ENCODE measurements around the gene ERCC2. TPM values are rescaled to one million over a fixed set of nuclear protein-coding genes. Genes with fewer than 3 reads are reported as not detected.

The ERCC2 gene
- total and polyA plus RNA-seq, 2 of the 8 experiments (the other 6 are each of a cell fraction or from before 2014, with no cell fraction given) = 107 to 117 TPM

DNA sequence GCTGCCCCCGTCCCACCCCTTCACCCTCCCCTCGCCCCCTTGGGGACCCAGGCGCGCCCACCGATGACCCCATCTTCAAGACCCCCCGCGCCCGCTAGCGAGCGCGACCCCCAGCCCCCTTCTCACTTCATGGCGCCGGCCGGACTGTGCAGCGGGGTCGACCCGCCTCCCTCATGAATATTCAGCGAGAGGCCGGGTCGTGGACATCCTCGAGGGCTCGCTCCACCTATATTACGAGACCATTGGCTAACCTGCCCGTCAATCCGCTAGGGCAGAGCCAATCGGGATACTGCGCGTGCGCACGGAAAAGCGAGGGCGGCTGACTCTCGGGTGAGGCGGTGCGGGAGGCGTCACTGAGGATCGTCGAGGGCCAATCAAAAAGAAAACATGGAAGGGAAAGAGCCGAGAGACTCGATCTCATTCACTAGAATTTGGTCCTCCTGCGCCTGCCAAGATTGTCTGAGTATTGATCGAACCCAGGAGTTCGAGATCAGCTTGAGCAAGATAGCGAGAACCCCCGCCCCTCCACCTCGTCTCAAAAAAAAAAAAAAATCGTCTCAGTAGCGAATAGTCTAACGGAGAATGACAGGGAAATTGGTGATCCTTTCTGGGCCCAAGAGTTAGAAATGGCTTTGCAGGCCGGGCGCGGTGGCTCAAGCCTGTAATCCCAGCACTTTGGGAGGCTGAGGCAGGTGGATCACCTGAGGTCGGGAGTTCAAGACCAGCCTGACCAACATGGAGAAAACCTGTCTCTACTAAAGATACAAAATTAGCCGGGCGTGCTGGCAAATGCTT lies at the start of gene ERCC2 (continued):
- TF ChIP-seq TAF1 (IDR thresholded peaks at IDR 0.05; ENCODE audit: low read depth, low read length) (peak; percentile 56), RXRA (IDR thresholded peaks at IDR 0.05; ENCODE audit: insufficient read depth, low read depth, low read length) (no peak), SAP30 (IDR thresholded peaks at IDR 0.05; ENCODE audit: insufficient read depth, insufficient replicate concordance, low read length) (no peak), CEBPB (IDR thresholded peaks at IDR 0.05; ENCODE audit: low read depth, low read length) (no peak), ASH2L (IDR thresholded peaks at IDR 0.05; ENCODE audit: low read length) (peak; percentile 49), NANOG (IDR thresholded peaks at IDR 0.05; ENCODE audit: insufficient read depth, low read depth, low read length, poor library complexity, severe bottlenecking) (peak; percentile 4), SP1 (IDR thresholded peaks at IDR 0.05; ENCODE audit: low read depth, low read length) (peak; percentile 97), RBBP5 (IDR thresholded peaks at IDR 0.05; ENCODE audit: borderline replicate concordance, low read depth, low read length) (no peak), KDM5A (IDR thresholded peaks at IDR 0.05; ENCODE audit: low read length) (peak; percentile 52; the same call in 1 of the 2 replicates), CHD1 (IDR thresholded peaks at IDR 0.05; ENCODE audit: low read depth, low read length) (no peak), BRCA1 (IDR thresholded peaks at IDR 0.05; ENCODE audit: low read depth, low read length) (no peak), YY1 (IDR thresholded peaks at IDR 0.05; ENCODE audit: low read depth, low read length) (peak; percentile 76; the same call in 1 of the 2 replicates), SP2 (IDR thresholded peaks at IDR 0.05; ENCODE audit: low read length) (peak; percentile 87), SIN3A (conservative IDR thresholded peaks at IDR 0.05 in 1 of 2, IDR thresholded peaks at IDR 0.05 in 1 of 2; ENCODE audit: low read depth in 1 of 2, low read length in 2 of 2) (peak in 1 of 2 experiments; percentile 34; a peak in 1 of 4 replicates), PHF8 (conservative IDR thresholded peaks at IDR 0.05; ENCODE audit: low read depth, low read length) (0 out of 2 replicates have a peak, but pooled peaks have one; percentile 52), POLR2AphosphoS5 (IDR thresholded peaks at IDR 0.05; ENCODE audit: low read depth, low read length) (peak; percentile 49; the same call in 1 of the 2 replicates), GABPA (IDR thresholded peaks at IDR 0.05; ENCODE audit: borderline replicate concordance, insufficient read depth, low read length) (no peak), NRF1 (IDR thresholded peaks at IDR 0.05; ENCODE audit: low read depth, low read length) (peak; percentile 89), SRF (IDR thresholded peaks at IDR 0.05; ENCODE audit: low read depth, low read length) (no peak), CHD2 (IDR thresholded peaks at IDR 0.05; ENCODE audit: low read length) (peak; percentile 94)
- TF ChIP-seq, protein P1, sequence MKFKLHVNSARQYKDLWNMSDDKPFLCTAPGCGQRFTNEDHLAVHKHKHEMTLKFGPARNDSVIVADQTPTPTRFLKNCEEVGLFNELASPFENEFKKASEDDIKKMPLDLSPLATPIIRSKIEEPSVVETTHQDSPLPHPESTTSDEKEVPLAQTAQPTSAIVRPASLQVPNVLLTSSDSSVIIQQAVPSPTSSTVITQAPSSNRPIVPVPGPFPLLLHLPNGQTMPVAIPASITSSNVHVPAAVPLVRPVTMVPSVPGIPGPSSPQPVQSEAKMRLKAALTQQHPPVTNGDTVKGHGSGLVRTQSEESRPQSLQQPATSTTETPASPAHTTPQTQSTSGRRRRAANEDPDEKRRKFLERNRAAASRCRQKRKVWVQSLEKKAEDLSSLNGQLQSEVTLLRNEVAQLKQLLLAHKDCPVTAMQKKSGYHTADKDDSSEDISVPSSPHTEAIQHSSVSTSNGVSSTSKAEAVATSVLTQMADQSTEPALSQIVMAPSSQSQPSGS (IDR thresholded peaks at IDR 0.05; ENCODE audit: low read length) = no peak
